A549 (cell line): ENCODE results near the gene BEND6. TPM values are rescaled to one million over a fixed set of nuclear protein-coding genes. Genes with fewer than 3 reads are reported as not detected.

Source experiments
- ATAC-seq, 2 experiments: fragments of 200-7000 bp in 1 of 2; fragments of >200 bp in 1 of 2; cut with Nextera tagmentation in 1 of 2; cut with Tn5 transposase in 1 of 2; 3 replicates each; pipeline versions ENCODE4 v1.8.0 to v1.9.1; 2018 to 2020; ENCODE audit warnings: mild to moderate bottlenecking in 1 of 2, moderate library complexity in 1 of 2
- CTCF ChIA-PET: fragments of 300-600 bp; sonication (Branson Sonifier 250); formaldehyde crosslinking; extraction: SDS; loops from one replicate; lab custom pipeline; 2021; ENCODE audit warnings: antibody characterized with exemption, inconsistent platforms; lab: Yijun Ruan, JAX
- POLR2A ChIA-PET: fragments of 350-600 bp; formaldehyde crosslinking; extraction: SDS; loops from one replicate; lab custom pipeline; 2021; ENCODE audit warnings: antibody characterized with exemption, inconsistent platforms; lab: Yijun Ruan, JAX
- DNase-seq, 2 experiments: peaks; one replicate each; pipeline versions ENCODE4 v3.0.0 to v3.0.0-alpha.2; 2011 to 2016; ENCODE audit warnings: low read depth in 1 of 2, low spot score in 1 of 2
- FAIRE-seq: peaks from 2 replicates; lab custom pipeline; 2011; peaks lifted over from hg19 to GRCh38; lab: Jason Lieb, UNC
- H3K27ac ChIP-seq, 2 experiments: fragments of >200 bp; sonication (Bioruptor Twin); formaldehyde crosslinking; 3 replicates each; pipeline ENCODE4 v1.5.1; 2016 to 2017
- H3K4me1 ChIP-seq: fragments of >200 bp; sonication (Bioruptor Twin); formaldehyde crosslinking; 3 replicates; pipeline ENCODE4 v1.6.1; 2016
- H3K4me2 ChIP-seq: fragments of >200 bp; sonication (Bioruptor Twin); formaldehyde crosslinking; 3 replicates; pipeline ENCODE4 v1.6.1; 2016
- H3K4me3 ChIP-seq: fragments of >200 bp; sonication (Bioruptor Twin); formaldehyde crosslinking; 3 replicates; pipeline ENCODE4 v1.5.1; 2016
- H3K9me3 ChIP-seq: fragments of >200 bp; sonication (Bioruptor Twin); formaldehyde crosslinking; 3 replicates; pipeline ENCODE4 v1.6.1; 2016
- BHLHE40 ChIP-seq: IDR thresholded peaks from 2 replicates; pipeline ENCODE4 v1.6.1; 2012; ENCODE audit warnings: low read depth, low read length, inconsistent platforms
- EHMT2 ChIP-seq: fragments of 200-600 bp; sonication (generic); IDR thresholded peaks from 2 replicates; pipeline ENCODE4 v1.6.1; 2016; ENCODE audit warnings: antibody characterized with exemption, low read depth, mild to moderate bottlenecking, moderate library complexity
- EP300 ChIP-seq, 2 experiments: fragments of >200 bp; sonication (Bioruptor Twin); formaldehyde crosslinking; IDR thresholded peaks; 2 replicates in 1 of 2; 3 replicates in 1 of 2; pipeline ENCODE4 v1.6.1; 2016 to 2017
- ESRRA ChIP-seq: fragments of 150-350 bp; IDR thresholded peaks from 2 replicates; pipeline ENCODE4 v1.6.1; 2014; ENCODE audit warnings: mild to moderate bottlenecking, low read length, borderline replicate concordance
- FOSL2 ChIP-seq, 2 experiments: fragments of 450-650 bp in 1 of 2; fragments of >200 bp in 1 of 2; sonication (Bioruptor Twin) in 1 of 2; formaldehyde crosslinking; IDR thresholded peaks; 2 replicates each; pipeline versions ENCODE4 v1.5.0 to v1.6.1; 2016 to 2020; ENCODE audit warnings: mild to moderate bottlenecking in 1 of 2, moderate library complexity in 1 of 2
- HOXA7 ChIP-seq: fragments of 250-450 bp; sonication (Bioruptor Pico); IDR thresholded peaks from 2 replicates; pipeline ENCODE4 v1.5.0; 2020; ENCODE audit warnings: mild to moderate bottlenecking, moderate library complexity
- HOXB13 ChIP-seq: fragments of 250-450 bp; sonication (Bioruptor Pico); IDR thresholded peaks from 2 replicates; pipeline ENCODE4 v1.5.0; 2020; ENCODE audit warnings: low read depth, mild to moderate bottlenecking, moderate library complexity
- JUN ChIP-seq, 2 experiments: fragments of >200 bp; sonication (Bioruptor Twin); formaldehyde crosslinking; IDR thresholded peaks; 2 replicates in 1 of 2; 3 replicates in 1 of 2; pipeline ENCODE4 v1.6.1; 2016 to 2017
- JUNB ChIP-seq: fragments of >200 bp; sonication (Bioruptor Twin); formaldehyde crosslinking; IDR thresholded peaks from 2 replicates; pipeline ENCODE4 v1.6.1; 2016
- KDM5A ChIP-seq: fragments of 200-600 bp; sonication (generic); IDR thresholded peaks from 2 replicates; pipeline ENCODE4 v1.6.1; 2016; ENCODE audit warnings: antibody characterized with exemption, mild to moderate bottlenecking
- MAFK ChIP-seq: fragments of 450-650 bp; IDR thresholded peaks from 2 replicates; pipeline ENCODE4 v1.6.1; 2014; ENCODE audit not compliant: partially characterized antibody
- MAZ ChIP-seq: fragments of 150-350 bp; IDR thresholded peaks from 2 replicates; pipeline ENCODE4 v1.6.1; 2014; ENCODE audit warnings: antibody characterized with exemption, low read depth, low read length, borderline replicate concordance
- MYC ChIP-seq: IDR thresholded peaks from 2 replicates; pipeline ENCODE4 v1.6.1; 2012; ENCODE audit warnings: mild to moderate bottlenecking, inconsistent platforms, low read length, improper control_type of control experiment, borderline replicate concordance
- NFE2L2 ChIP-seq: fragments of 150-350 bp; conservative IDR thresholded peaks from 2 replicates; pipeline ENCODE4 v1.6.1; 2014; ENCODE audit warnings: low read length
- NPAS2 ChIP-seq: fragments of 250-450 bp; sonication (Bioruptor Pico); IDR thresholded peaks from 2 replicates; pipeline ENCODE4 v1.8.0; 2022; ENCODE audit warnings: mild to moderate bottlenecking, moderate library complexity, borderline replicate concordance
- PHF8 ChIP-seq: fragments of 200-600 bp; sonication (generic); IDR thresholded peaks from 2 replicates; pipeline ENCODE4 v1.6.1; 2016; ENCODE audit warnings: low read depth, mild to moderate bottlenecking, antibody characterized with exemption, moderate library complexity, borderline replicate concordance
- POLR2A ChIP-seq: IDR thresholded peaks from 2 replicates; pipeline ENCODE4 v1.6.1; 2012; ENCODE audit warnings: mild to moderate bottlenecking, low read length
- POLR2AphosphoS2 ChIP-seq: conservative IDR thresholded peaks from 2 replicates; pipeline ENCODE4 v1.6.1; 2012; ENCODE audit warnings: low read length, improper control_type of control experiment, inconsistent platforms
- RARB ChIP-seq: fragments of 250-450 bp; sonication (Bioruptor Pico); IDR thresholded peaks from 2 replicates; pipeline ENCODE4 v1.8.0; 2021; ENCODE audit warnings: mild to moderate bottlenecking, moderate library complexity
- RNF2 ChIP-seq: fragments of 200-600 bp; sonication (generic); IDR thresholded peaks from 2 replicates; pipeline ENCODE4 v1.6.1; 2016; ENCODE audit warnings: low read depth, mild to moderate bottlenecking, antibody characterized with exemption, moderate library complexity, borderline replicate concordance
- SMC3 ChIP-seq: fragments of >200 bp; sonication (Bioruptor Twin); formaldehyde crosslinking; IDR thresholded peaks from 3 replicates; pipeline ENCODE4 v1.6.1; 2018; ENCODE audit warnings: inconsistent platforms
- SREBF2 ChIP-seq: fragments of 450-650 bp; IDR thresholded peaks from 2 replicates; pipeline ENCODE4 v1.6.1; 2014; ENCODE audit warnings: mild to moderate bottlenecking, moderate library complexity
- ZC3H11A ChIP-seq: fragments of 450-650 bp; IDR thresholded peaks from 2 replicates; pipeline ENCODE4 v1.6.1; 2014; ENCODE audit warnings: antibody characterized with exemption, mild to moderate bottlenecking
- ZFP36 ChIP-seq: fragments of 450-650 bp; IDR thresholded peaks from 2 replicates; pipeline ENCODE4 v1.6.1; 2014; ENCODE audit warnings: borderline replicate concordance; ENCODE audit not compliant: partially characterized antibody
- ZNF302 ChIP-seq: fragments of 250-450 bp; sonication (Bioruptor Pico); IDR thresholded peaks from 2 replicates; pipeline ENCODE4 v1.9.0; 2021; ENCODE audit warnings: inconsistent platforms, mild to moderate bottlenecking, moderate library complexity
- WGBS: methylation state at CpG from one replicate; pipeline ENCODE4 v1.1.6; 2017; ENCODE audit errors: missing lambda C conversion rate; 5-methylcytosine and 5-hydroxymethylcytosine counted together
- polyA plus RNA-seq, 4 experiments: library from polyadenylated mRNA; depleted of rRNA in 3 of 4; stranded (reverse); fragments of >200 nt; fragmentation: RNase III in 1 of 4; extraction: RNeasy Plus Mini Kit Qiagen cat#74134 plus additional on column Dnase treatment in 1 of 4; gene quantifications; 2 replicates in 3 of 4; 3 replicates in 1 of 4; pipeline ENCODE4 v1.2.3, GENCODE V29; 2011 to 2017
- TF ChIP-seq, protein P1 (sequence below): IDR thresholded peaks from 2 replicates; pipeline ENCODE4 v1.6.1; 2012; ENCODE audit warnings: low read depth, borderline replicate concordance
- TF ChIP-seq, protein P2 (sequence below): fragments of >200 bp; sonication (Bioruptor Twin); formaldehyde crosslinking; IDR thresholded peaks from 3 replicates; pipeline ENCODE4 v1.5.1; 2016
- TF ChIP-seq, protein P3 (sequence below): IDR thresholded peaks from 2 replicates; pipeline ENCODE4 v1.6.1; 2012
- TF ChIP-seq, protein P4 (sequence below): fragments of 150-350 bp; IDR thresholded peaks from 2 replicates; pipeline ENCODE4 v1.6.1; 2014; ENCODE audit warnings: low read depth, mild to moderate bottlenecking, low read length
- TF ChIP-seq, protein P5 (sequence below): IDR thresholded peaks from 2 replicates; pipeline ENCODE4 v1.6.1; 2012

BEND6 gene
- polyA plus RNA-seq, 2 of the 4 experiments (the other 2 are of a cell fraction): 2.1 to 2.9 TPM

GRCh38 chr6:57074383-57074782 lies 119.5 kb downstream of the BEND6 start:
- Histone ChIP-seq H3K9me3 (no peaks in the 10 kb centered on the region), H3K27ac (no peak overlapping the region), H3K4me1 (no peaks in the 10 kb centered on the region)
- FAIRE-seq: no peak
- TF ChIP-seq MYC (no peak), SMC3 (no peak), JUNB (no peak), EHMT2 (no peak), PHF8 (no peak), POLR2A (no peak), FOSL2 (IDR thresholded peaks at IDR 0.05) (no peak), FOSL2 (CRISPR knock-in tag; IDR thresholded peaks at IDR 0.05) (no peak), SREBF2 (no peak), EP300 (IDR thresholded peaks at IDR 0.05) (no peak), JUN (IDR thresholded peaks at IDR 0.05) (no peak), ZFP36 (no peak), KDM5A (no peak), BHLHE40 (no peak), HOXA7 (no peak), MAZ (no peak)
- TF ChIP-seq, protein P1, sequence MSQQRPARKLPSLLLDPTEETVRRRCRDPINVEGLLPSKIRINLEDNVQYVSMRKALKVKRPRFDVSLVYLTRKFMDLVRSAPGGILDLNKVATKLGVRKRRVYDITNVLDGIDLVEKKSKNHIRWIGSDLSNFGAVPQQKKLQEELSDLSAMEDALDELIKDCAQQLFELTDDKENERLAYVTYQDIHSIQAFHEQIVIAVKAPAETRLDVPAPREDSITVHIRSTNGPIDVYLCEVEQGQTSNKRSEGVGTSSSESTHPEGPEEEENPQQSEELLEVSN: no peak
- TF ChIP-seq, protein P2, sequence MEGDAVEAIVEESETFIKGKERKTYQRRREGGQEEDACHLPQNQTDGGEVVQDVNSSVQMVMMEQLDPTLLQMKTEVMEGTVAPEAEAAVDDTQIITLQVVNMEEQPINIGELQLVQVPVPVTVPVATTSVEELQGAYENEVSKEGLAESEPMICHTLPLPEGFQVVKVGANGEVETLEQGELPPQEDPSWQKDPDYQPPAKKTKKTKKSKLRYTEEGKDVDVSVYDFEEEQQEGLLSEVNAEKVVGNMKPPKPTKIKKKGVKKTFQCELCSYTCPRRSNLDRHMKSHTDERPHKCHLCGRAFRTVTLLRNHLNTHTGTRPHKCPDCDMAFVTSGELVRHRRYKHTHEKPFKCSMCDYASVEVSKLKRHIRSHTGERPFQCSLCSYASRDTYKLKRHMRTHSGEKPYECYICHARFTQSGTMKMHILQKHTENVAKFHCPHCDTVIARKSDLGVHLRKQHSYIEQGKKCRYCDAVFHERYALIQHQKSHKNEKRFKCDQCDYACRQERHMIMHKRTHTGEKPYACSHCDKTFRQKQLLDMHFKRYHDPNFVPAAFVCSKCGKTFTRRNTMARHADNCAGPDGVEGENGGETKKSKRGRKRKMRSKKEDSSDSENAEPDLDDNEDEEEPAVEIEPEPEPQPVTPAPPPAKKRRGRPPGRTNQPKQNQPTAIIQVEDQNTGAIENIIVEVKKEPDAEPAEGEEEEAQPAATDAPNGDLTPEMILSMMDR: no peak
- TF ChIP-seq, protein P3, sequence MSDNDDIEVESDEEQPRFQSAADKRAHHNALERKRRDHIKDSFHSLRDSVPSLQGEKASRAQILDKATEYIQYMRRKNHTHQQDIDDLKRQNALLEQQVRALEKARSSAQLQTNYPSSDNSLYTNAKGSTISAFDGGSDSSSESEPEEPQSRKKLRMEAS: no peak
- TF ChIP-seq, protein P4, sequence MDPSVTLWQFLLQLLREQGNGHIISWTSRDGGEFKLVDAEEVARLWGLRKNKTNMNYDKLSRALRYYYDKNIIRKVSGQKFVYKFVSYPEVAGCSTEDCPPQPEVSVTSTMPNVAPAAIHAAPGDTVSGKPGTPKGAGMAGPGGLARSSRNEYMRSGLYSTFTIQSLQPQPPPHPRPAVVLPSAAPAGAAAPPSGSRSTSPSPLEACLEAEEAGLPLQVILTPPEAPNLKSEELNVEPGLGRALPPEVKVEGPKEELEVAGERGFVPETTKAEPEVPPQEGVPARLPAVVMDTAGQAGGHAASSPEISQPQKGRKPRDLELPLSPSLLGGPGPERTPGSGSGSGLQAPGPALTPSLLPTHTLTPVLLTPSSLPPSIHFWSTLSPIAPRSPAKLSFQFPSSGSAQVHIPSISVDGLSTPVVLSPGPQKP: no peak
- TF ChIP-seq, all 56 proteins: peak for 0
- ATAC-seq (no peak), DNase-seq (no peak)
- 94% methylated on average over 7 of the region's 8 CpGs for WGBS
- ChIA-PET CTCF (no interaction called here), POLR2A (no interaction called here)
- no peak overlapping the region for H3K4me3 ChIP-seq
- H3K4me2 ChIP-seq: no peak overlapping the region

DNA sequence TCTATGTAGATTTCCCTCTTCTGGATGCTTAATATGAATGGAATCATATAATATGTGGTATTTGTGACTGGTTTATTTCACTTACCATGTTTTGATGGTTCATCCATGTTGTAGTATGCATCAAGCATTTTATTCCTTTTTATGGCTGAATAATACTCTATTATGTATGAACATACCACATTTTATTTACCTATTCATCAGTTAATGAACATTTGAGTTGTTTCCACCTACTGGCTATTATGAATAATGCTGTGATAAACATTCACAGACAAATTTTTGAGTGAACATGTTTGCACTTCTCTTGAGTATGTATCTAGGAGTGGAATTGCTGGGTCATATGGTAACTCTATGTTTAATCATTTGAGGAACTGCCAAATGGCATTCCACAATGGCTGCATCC lies 120.2 kb downstream of the BEND6 start:
- H3K4me2 ChIP-seq: no peak overlapping the region
- H3K4me3 ChIP-seq: no peak overlapping the region
- no peak for ATAC-seq
- FAIRE-seq: no peak
- DNase-seq: no peak
- POLR2A ChIA-PET: no interaction called here
- CTCF ChIA-PET: no interaction called here
- H3K4me1 ChIP-seq: no peaks in the 10 kb centered on the region
- no peaks in the 10 kb centered on the region for H3K9me3 ChIP-seq
- H3K27ac ChIP-seq: no peak overlapping the region
- no peak for TF ChIP-seq HOXB13
- TF ChIP-seq ESRRA: no peak
- TF ChIP-seq RARB (CRISPR knock-in tag): no peak
- TF ChIP-seq MAFK: no peak
- no peak for TF ChIP-seq ZNF302 (CRISPR knock-in tag)
- TF ChIP-seq EHMT2: no peak
- no peak for TF ChIP-seq NFE2L2
- no peak for TF ChIP-seq NPAS2
- TF ChIP-seq, protein P5, sequence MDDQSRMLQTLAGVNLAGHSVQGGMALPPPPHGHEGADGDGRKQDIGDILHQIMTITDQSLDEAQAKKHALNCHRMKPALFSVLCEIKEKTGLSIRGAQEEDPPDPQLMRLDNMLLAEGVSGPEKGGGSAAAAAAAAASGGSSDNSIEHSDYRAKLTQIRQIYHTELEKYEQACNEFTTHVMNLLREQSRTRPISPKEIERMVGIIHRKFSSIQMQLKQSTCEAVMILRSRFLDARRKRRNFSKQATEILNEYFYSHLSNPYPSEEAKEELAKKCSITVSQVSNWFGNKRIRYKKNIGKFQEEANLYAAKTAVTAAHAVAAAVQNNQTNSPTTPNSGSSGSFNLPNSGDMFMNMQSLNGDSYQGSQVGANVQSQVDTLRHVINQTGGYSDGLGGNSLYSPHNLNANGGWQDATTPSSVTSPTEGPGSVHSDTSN: no peak
- TF ChIP-seq POLR2AphosphoS2: no peak
- TF ChIP-seq ZC3H11A: no peak
- no peak for TF ChIP-seq RNF2
